ENCODE measurements around the gene ARSK.

ARSK gene

GRCh38 chr5:95619096-95619495, 64.2 kb downstream of the ARSK start:
- H3K4me3 ChIP-seq (ENCODE audit: low read length in 2 of 2): peak overlapping the region in 1 of 2 donors; percentile 80
- no peaks in the 10 kb centered on the region for H3K36me3 ChIP-seq (ENCODE audit: control insufficient read depth in 2 of 2, insufficient read depth in 2 of 2, low read length in 2 of 2)
- peak overlapping the region in 1 of 2 donors; percentile 58 for H3K9ac ChIP-seq (ENCODE audit: low read depth in 1 of 2, low read length in 2 of 2)
- H3K4me1 ChIP-seq (ENCODE audit: control insufficient read depth in 2 of 2, insufficient read depth in 2 of 2, low read length in 2 of 2): peaks cover 7 to 13% of the 10 kb centered on the region in 2 donors
- no peak overlapping the region for H3K27ac ChIP-seq (ENCODE audit: low read depth in 2 of 2, low read length in 2 of 2)
- H3K9me3 ChIP-seq (ENCODE audit: control insufficient read depth in 2 of 2, low read length in 2 of 2): no peaks in the 10 kb centered on the region
- H3K27me3 ChIP-seq (ENCODE audit: control insufficient read depth in 2 of 2, insufficient read depth in 2 of 2, low read length in 2 of 2): no peaks in the 10 kb centered on the region

GRCh38 chr5:95619514-95620029, 64.7 kb downstream of the ARSK start:
- Histone ChIP-seq H3K27me3 (ENCODE audit: control insufficient read depth in 2 of 2, insufficient read depth in 2 of 2, low read length in 2 of 2) (no peaks in the 10 kb centered on the region), H3K27ac (ENCODE audit: low read depth in 2 of 2, low read length in 2 of 2) (no peak overlapping the region), H3K9ac (ENCODE audit: low read depth in 1 of 2, low read length in 2 of 2) (peak overlapping the region; percentile 52 to 58), H3K4me3 (ENCODE audit: low read length in 2 of 2) (peak overlapping the region; percentile 68 to 80), H3K4me1 (ENCODE audit: control insufficient read depth in 2 of 2, insufficient read depth in 2 of 2, low read length in 2 of 2) (peaks cover 7 to 13% of the 10 kb centered on the region in 2 donors), H3K36me3 (ENCODE audit: control insufficient read depth in 2 of 2, insufficient read depth in 2 of 2, low read length in 2 of 2) (no peaks in the 10 kb centered on the region), H3K9me3 (ENCODE audit: control insufficient read depth in 2 of 2, low read length in 2 of 2) (no peaks in the 10 kb centered on the region)

DNA sequence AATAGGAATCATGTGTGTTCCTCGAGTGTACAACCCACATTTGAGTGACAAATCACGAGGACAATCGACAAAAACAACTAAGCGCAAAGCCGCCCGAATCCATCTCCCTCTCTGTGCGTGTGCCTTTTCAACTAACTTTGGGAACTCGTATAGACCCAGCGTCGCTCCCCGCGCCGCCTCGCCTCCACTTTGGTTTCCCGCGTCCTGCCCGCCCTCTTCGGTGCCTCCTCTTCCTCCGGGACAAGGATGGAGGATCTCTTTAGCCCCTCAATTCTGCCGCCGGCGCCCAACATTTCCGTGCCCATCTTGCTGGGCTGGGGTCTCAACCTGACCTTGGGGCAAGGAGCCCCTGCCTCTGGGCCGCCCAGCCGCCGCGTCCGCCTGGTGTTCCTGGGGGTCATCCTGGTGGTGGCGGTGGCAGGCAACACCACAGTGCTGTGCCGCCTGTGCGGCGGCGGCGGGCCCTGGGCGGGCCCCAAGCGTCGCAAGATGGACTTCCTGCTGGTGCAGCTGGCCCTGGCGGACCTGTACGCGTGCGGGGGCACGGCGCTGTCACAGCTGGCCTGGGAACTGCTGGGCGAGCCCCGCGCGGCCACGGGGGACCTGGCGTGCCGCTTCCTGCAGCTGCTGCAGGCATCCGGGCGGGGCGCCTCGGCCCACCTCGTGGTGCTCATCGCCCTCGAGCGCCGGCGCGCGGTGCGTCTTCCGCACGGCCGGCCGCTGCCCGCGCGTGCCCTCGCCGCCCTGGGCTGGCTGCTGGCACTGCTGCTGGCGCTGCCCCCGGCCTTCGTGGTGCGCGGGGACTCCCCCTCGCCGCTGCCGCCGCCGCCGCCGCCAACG, 65.3 kb downstream of the ARSK start, which contains the start of gene GPR150:
GPR150 (plus strand) TSS at position 58 of the 840 bp plus-strand sequence; CDS start at position 247, 189 bp downstream.
- H3K27ac ChIP-seq (ENCODE audit: low read depth in 2 of 2, low read length in 2 of 2): peak within 1 kb of the TSS; percentile 11 to 57

GRCh38 chr5:95620870-95621838, 66.3 kb downstream of the ARSK start:
- Histone ChIP-seq H3K9me3 (ENCODE audit: control insufficient read depth in 2 of 2, low read length in 2 of 2) (no peaks in the 10 kb centered on the region), H3K27ac (ENCODE audit: low read depth in 2 of 2, low read length in 2 of 2) (peak overlapping the region; percentile 11 to 57), H3K9ac (ENCODE audit: low read depth in 1 of 2, low read length in 2 of 2) (peak overlapping the region in 1 of 2 donors; percentile 58), H3K4me3 (ENCODE audit: low read length in 2 of 2) (peak overlapping the region; percentile 66 to 68), H3K27me3 (ENCODE audit: control insufficient read depth in 2 of 2, insufficient read depth in 2 of 2, low read length in 2 of 2) (no peaks in the 10 kb centered on the region), H3K4me1 (ENCODE audit: control insufficient read depth in 2 of 2, insufficient read depth in 2 of 2, low read length in 2 of 2) (peaks cover 7 to 13% of the 10 kb centered on the region in 2 donors), H3K36me3 (ENCODE audit: control insufficient read depth in 2 of 2, insufficient read depth in 2 of 2, low read length in 2 of 2) (no peaks in the 10 kb centered on the region)

More for the DNA sequence above, 65.3 kb downstream of the ARSK start, which contains the start of gene GPR150:
- Histone ChIP-seq H3K9me3 (ENCODE audit: control insufficient read depth in 2 of 2, low read length in 2 of 2) (no peaks in the 10 kb centered on the region), H3K4me3 (ENCODE audit: low read length in 2 of 2) (peak within 1 kb of the TSS; percentile 68 to 80), H3K4me1 (ENCODE audit: control insufficient read depth in 2 of 2, insufficient read depth in 2 of 2, low read length in 2 of 2) (peaks cover 7 to 13% of the 10 kb centered on the region in 2 donors), H3K36me3 (ENCODE audit: control insufficient read depth in 2 of 2, insufficient read depth in 2 of 2, low read length in 2 of 2) (no peaks in the 10 kb centered on the region), H3K9ac (ENCODE audit: low read depth in 1 of 2, low read length in 2 of 2) (peak within 1 kb of the TSS; percentile 52 to 58), H3K27me3 (ENCODE audit: control insufficient read depth in 2 of 2, insufficient read depth in 2 of 2, low read length in 2 of 2) (no peaks in the 10 kb centered on the region)

GRCh38 chr5:95621839-95622629, 67.1 kb downstream of the ARSK start:
- H3K27ac ChIP-seq (ENCODE audit: low read depth in 2 of 2, low read length in 2 of 2): no peak overlapping the region
- H3K9ac ChIP-seq (ENCODE audit: low read depth in 1 of 2, low read length in 2 of 2): no peak overlapping the region
- peak overlapping the region in 1 of 2 donors; percentile 68 for H3K4me3 ChIP-seq (ENCODE audit: low read length in 2 of 2)
- no peaks in the 10 kb centered on the region for H3K36me3 ChIP-seq (ENCODE audit: control insufficient read depth in 2 of 2, insufficient read depth in 2 of 2, low read length in 2 of 2)
- peaks cover 7 to 13% of the 10 kb centered on the region in 2 donors for H3K4me1 ChIP-seq (ENCODE audit: control insufficient read depth in 2 of 2, insufficient read depth in 2 of 2, low read length in 2 of 2)
- H3K27me3 ChIP-seq (ENCODE audit: control insufficient read depth in 2 of 2, insufficient read depth in 2 of 2, low read length in 2 of 2): no peaks in the 10 kb centered on the region
- H3K9me3 ChIP-seq (ENCODE audit: control insufficient read depth in 2 of 2, low read length in 2 of 2): no peaks in the 10 kb centered on the region

GRCh38 chr5:95623706-95624105, 68.8 kb downstream of the ARSK start:
- Histone ChIP-seq H3K9me3 (ENCODE audit: control insufficient read depth in 2 of 2, low read length in 2 of 2) (no peaks in the 10 kb centered on the region), H3K4me1 (ENCODE audit: control insufficient read depth in 2 of 2, insufficient read depth in 2 of 2, low read length in 2 of 2) (peaks cover 13 to 22% of the 10 kb centered on the region in 2 donors), H3K9ac (ENCODE audit: low read depth in 1 of 2, low read length in 2 of 2) (no peak overlapping the region), H3K27me3 (ENCODE audit: control insufficient read depth in 2 of 2, insufficient read depth in 2 of 2, low read length in 2 of 2) (no peaks in the 10 kb centered on the region), H3K27ac (ENCODE audit: low read depth in 2 of 2, low read length in 2 of 2) (no peak overlapping the region), H3K4me3 (ENCODE audit: low read length in 2 of 2) (no peak overlapping the region), H3K36me3 (ENCODE audit: control insufficient read depth in 2 of 2, insufficient read depth in 2 of 2, low read length in 2 of 2) (no peaks in the 10 kb centered on the region)

- Histone ChIP-seq H3K27ac (ENCODE audit: low read depth in 2 of 2, low read length in 2 of 2) (no peak overlapping the region), H3K9ac (ENCODE audit: low read depth in 1 of 2, low read length in 2 of 2) (no peak overlapping the region), H3K4me3 (ENCODE audit: low read length in 2 of 2) (no peak overlapping the region), H3K27me3 (ENCODE audit: control insufficient read depth in 2 of 2, insufficient read depth in 2 of 2, low read length in 2 of 2) (no peaks in the 10 kb centered on the region), H3K36me3 (ENCODE audit: control insufficient read depth in 2 of 2, insufficient read depth in 2 of 2, low read length in 2 of 2) (no peaks in the 10 kb centered on the region), H3K4me1 (ENCODE audit: control insufficient read depth in 2 of 2, insufficient read depth in 2 of 2, low read length in 2 of 2) (peaks cover 15 to 20% of the 10 kb centered on the region in 2 donors), H3K9me3 (ENCODE audit: control insufficient read depth in 2 of 2, low read length in 2 of 2) (no peaks in the 10 kb centered on the region)
Measured at GRCh38 chr5:95624368-95624767, 69.5 kb downstream of the ARSK start.

DNA sequence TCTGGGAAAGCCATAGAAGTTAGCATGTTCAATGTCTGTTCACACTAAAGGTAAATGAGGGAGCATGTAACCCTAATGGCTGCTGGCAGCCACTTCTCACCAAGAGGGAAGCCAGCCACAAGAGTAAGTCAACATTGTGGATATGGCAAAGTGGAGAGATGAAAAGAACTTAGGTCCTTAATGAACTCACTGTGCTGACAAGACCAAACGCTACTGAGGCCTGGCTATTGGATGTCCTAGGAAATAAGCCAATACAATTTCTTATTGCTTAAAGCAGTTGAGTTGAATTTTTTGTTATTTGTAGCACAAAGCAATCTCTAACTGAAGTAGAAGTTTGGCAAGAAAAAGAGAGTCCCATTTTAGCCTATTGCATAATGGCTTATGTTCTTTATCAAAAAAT, 71.8 kb downstream of the ARSK start:
- H3K27ac ChIP-seq (ENCODE audit: low read depth in 2 of 2, low read length in 2 of 2): no peak overlapping the region
- H3K9me3 ChIP-seq (ENCODE audit: control insufficient read depth in 2 of 2, low read length in 2 of 2): no peaks in the 10 kb centered on the region
- no peaks in the 10 kb centered on the region for H3K36me3 ChIP-seq (ENCODE audit: control insufficient read depth in 2 of 2, insufficient read depth in 2 of 2, low read length in 2 of 2)
- peaks cover 8 to 10% of the 10 kb centered on the region in 2 donors for H3K4me1 ChIP-seq (ENCODE audit: control insufficient read depth in 2 of 2, insufficient read depth in 2 of 2, low read length in 2 of 2)
- H3K27me3 ChIP-seq (ENCODE audit: control insufficient read depth in 2 of 2, insufficient read depth in 2 of 2, low read length in 2 of 2): no peaks in the 10 kb centered on the region
- no peak overlapping the region for H3K9ac ChIP-seq (ENCODE audit: low read depth in 1 of 2, low read length in 2 of 2)
- H3K4me3 ChIP-seq (ENCODE audit: low read length in 2 of 2): no peak overlapping the region
